GM18873 (cell line): ENCODE data around the gene ZSCAN9.
A peak's percentile ranks its signal among the peaks of the same experiment; 100 is the strongest.

ENCODE experiments used
- ATAC-seq: cut with Tn5 transposase; IDR thresholded peaks from one replicate; pipeline ENCODE4 v1.9.1; 2021; ENCODE audit warnings: mild to moderate bottlenecking, moderate library complexity, moderate number of reproducible peaks; ENCODE audit not compliant: unreplicated experiment, low FRiP score

Gene ZSCAN9

DNA sequence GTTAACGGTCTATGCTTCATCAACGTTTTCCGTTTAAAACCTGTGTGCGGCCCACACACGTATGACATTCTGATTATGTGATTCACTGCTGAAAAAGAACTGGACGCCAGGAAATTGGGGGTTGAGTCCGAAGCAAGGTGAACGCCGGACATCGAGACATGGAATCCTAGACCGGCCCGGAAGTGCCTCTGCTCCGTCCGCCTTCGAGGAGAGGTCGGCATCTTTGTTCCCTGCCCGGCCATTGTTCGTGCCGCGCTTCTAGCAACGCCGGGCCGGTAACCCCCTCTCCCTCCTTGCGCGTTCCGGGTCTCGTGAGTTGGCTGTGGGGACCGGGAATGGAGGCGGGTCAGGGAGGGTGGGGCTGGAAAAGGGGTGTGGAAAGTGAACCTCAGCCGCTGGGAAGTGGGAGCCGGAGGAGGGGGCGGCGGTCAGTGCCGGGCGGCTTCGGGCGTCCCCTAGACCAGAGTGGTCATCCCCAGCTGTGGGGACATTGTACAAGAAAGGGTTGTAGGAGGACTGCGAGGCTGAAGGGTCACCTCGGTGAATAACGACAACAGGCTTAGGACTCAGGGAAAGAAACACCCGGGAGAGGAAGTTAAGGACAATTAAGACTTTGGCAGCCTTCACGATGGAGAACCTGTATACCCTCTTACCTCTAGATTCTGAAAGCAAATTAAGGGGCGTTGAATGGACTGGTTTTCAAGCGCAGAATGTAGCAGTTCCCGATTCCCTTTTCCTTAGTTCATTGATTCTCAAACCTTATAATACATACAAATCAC, at the start of gene ZSCAN9:
Gene ZSCAN9 (plus strand): TSS at position 220 of the 779 bp plus-strand sequence. CDS start 1,810 bp downstream, outside the sequence.
- peak; percentile 75 for ATAC-seq

DNA sequence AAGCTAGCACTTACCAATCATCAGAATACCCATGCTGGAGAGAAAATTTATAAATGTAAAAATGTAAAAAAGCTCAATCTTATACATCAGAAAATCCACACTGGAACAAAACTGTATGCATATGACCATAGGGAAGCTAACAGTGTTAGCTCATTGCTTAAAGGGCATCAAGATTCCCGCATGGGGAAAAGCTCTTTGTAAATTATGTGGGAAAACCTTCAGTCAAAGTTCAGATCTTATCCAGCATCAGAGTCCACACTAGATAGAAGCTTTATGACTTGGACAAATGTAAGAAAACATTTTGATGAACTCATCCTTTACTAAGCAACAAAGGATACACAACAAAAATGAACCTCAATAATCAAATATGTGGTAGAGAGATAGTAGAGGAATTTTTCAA, 48.7 kb upstream of the ZSCAN9 start:
- ATAC-seq, result no peak

DNA sequence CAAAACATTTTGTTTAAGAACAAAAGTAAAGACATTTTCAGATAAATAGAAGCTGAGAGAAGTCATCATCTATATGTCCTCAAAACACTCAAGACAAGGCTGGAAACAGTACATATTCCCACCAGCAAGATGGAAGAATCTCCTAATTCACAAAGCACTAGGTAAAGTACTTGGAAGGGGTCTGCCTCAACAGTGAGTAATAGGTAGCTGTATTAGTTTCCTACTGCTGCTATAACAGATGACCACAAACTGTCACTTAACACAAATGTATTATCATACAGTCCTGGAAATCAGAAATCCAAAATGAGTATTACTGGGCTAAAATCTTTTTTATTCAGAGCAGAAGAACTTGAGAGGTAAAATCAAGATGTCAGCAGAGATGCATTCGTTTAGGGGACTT, 42.8 kb upstream of the ZSCAN9 start:
- ATAC-seq, result no peak

DNA sequence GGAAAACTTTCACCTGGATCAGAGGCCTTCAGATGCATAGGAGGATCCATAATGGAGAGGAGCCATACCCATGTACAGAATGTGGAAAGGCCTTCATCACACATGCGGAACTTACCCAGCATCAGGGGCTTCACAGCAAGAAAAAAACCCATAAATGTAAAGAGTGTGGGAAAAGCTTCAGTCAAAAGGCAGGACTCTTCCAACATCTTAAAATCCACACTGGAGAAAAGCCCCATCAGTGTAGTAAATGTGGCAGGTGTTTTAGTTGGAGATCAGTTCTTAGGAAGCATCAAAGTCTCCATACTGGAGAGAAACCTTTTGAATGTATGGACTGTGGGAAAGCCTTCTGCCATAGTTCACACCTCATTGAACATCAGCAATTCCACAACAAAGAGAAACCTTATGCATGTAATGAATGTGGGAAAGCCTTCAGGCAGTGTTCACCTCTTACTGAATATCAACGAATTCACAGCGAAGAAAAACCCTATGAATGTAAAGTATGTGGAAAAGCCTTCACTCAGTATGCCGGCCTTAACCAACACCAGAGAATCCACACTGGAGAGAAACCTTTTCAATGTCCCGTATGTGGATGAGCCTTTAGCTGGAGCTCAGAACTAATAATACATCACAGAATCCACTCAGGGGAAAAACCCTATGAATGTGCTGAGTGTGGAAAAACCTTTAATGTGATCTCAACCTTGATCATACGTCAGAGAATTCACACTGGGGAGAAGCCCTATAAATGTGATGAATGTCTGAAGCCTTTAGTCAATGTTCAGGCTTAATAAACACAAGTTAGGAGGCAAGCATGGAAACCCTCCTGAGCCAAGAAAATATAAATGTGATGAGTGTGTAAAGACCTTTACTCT, 36.7 kb upstream of the ZSCAN9 start:
- no peak for ATAC-seq

DNA sequence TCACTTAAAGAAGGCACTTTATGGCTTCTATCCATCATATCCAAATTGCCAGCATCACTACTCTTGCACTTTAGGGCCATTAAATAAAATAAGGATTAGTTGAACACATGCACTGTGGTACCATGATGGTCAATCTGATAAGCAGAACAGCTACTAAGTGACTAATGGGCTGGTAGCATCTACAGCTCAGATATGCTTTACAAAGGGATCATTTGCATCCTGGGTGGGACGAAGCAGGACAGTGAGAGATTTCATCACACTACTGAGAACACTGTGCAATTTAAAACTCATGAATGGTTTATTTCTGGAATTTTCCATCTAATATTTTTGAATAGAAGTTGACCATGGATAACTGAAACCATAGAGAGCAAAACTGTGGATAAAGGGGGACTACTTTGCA, 25.1 kb upstream of the ZSCAN9 start:
- ATAC-seq, result no peak

DNA sequence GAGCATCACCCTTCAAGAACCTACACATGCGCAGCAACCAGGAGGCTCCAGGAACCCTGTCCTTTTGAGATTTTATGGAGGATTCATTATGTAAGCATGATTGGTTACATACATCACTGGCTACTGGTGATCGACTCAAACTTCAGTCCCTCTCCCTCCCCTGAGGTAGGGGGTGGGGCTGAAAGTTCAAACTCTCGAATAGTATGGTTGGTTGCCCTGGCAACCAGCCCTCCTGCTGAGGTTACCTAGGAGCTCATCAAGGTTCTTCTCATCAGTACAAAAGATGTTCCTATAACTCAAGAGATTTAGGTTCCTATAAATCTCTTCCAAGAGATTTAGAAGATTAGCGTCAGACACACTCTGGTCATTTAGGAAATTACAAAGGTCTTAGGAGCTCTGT, 21.9 kb upstream of the ZSCAN9 start:
- ATAC-seq, result no peak

DNA sequence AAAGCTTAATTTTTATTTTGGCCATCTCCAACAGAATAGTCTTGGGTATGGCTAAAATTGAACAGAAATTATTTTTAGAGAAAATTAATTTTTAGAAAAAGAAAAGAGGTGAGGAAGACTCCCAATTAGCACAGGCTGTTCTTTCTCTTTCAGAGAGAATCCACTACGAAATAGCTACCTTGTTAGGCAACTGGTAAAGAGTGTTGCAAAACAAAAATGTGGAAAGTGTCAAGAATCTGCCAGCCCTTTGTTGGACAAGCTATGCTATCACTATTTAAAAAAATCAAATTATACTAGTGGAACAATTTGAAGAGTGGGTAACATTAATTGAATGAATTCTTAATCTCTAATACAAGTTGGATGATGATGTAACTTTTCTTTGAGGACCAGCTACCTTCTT, 19.2 kb upstream of the ZSCAN9 start:
- no peak for ATAC-seq

DNA sequence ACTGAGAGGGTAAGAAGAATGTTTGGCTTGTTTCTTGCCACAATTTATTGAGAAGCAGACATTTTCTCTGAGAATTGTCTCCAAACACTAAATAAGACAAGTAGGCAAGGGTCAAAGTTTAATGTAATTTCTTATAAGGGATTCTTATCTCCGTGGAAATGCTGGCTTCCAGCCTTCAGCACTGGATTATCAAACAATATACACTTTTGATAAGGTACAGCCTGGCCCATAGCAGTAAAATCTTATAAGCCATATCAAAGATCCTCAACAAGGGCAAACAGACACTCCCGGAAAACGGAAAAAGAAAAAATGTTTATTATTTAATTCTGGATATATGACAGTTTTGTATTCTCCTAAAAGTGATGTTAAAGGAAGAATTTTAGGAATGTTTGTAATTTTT, 18.5 kb upstream of the ZSCAN9 start:
- no peak for ATAC-seq

DNA sequence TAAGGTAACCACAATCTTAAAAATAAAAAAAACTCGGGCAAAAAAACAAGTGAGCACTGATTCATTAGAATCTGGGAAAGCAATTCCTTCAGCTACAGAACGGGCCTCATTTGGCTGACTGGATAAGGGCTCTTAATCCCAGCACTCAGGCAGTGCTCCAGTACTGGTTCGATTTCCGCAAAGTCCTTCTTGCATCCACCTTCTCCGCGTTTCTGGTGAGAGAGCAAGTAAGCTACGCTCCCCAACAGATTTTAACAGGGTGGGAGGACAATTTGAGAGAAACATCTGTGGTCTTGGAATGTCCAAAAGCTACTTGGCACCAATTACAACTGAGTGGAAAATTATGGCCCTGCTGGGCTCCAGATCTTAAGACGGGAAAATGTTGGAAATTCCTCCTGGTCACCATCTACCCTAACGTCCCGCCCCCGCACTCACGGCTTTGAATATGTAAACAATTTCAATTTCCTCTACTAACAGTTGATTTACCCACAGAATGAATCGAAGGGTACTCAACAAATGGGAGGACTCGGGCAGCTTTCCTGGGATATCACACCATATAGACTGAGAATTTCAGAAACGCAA, 18.1 kb upstream of the ZSCAN9 start:
- ATAC-seq, result no peak

DNA sequence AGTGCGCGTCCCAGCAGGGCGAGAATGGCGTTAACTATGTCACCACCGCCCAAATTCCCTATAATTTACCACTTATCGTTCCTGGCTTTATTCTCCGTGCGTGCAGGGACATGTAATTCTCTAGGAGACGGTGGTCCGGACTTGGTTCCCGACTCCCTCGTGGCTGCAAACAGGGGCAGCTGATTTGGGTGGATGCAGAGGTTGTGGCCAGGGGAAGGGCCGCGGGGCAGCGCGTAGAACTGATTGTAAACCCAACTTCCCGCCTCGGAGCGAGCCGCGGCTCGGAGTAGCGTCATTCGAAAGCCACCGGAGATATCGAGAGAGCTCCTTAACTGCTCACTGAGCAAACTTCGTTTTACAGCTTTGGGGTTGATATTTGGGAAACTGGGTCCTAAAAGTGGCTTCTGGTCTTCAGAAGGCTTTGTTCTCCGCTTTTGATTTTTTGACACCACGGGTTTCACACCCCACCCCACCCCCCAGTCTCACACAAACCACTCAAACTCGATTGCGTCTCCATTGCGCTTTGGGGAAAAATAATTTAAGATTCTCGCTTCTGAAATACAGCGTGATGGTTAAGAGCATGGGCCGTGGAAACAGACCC, 17.5 kb upstream of the ZSCAN9 start:
- ATAC-seq, result no peak

DNA sequence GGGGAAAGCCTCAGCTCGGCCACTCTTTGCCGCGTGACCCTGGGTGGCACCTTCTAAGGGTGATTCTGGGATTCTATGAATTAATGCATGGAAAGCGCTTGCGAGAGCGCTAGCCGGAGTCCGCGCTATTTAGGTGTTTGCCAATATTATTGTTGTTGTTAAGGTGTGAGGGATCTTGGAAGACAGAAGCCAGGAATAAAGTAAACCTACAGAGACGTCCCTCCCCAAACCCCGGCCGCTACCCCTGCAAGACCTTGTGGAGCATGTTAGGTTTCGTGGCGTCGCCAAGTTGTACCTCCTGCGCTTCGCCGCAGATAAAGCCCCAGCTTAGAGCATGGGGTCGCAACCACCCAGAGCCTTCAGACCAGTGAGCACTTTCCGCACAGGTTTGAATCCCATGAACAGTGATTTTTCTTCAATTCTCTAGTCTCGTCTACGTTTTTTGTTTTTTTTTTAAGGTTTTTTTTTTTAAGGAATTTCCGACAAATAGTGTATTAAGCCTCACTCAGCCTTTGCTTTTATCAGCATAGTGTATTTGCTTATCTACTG, 16.9 kb upstream of the ZSCAN9 start:
- ATAC-seq, result no peak

DNA sequence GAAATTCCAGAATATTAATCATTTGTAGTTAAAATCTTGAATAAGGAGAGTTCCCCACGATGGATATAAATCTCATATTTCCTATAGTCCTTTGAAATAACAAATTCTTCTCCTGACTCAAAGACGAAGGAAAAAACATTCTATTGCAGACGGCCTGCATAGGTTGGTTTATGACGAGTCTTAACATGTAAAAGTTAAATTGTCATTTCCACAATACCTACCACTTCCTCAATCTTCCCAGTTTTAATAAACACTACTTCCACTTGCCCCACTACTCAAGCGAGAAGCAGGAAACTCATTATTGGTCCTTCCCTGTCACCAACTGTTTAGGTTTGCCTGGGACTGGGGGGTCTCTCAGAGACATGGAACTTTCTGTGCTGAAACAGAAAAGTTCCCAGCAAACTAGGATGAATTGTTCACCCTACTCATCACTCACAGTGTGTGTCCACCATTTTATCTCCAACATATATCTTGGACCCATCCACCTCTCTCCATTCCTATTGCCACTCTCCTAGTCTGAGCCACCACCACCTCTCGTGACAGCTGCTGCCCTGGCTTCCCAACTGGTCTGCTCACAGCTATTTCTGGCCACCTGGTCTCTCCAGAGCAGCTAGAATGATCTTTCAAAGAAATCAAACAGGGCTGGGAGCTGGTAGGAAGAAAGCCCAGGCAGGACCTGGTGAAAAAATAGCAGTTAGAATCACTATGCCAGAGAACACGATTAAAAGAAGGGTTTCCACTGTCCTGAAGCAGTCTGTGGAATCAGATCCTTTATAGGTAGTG, 15.1 kb upstream of the ZSCAN9 start:
- ATAC-seq, result no peak

DNA sequence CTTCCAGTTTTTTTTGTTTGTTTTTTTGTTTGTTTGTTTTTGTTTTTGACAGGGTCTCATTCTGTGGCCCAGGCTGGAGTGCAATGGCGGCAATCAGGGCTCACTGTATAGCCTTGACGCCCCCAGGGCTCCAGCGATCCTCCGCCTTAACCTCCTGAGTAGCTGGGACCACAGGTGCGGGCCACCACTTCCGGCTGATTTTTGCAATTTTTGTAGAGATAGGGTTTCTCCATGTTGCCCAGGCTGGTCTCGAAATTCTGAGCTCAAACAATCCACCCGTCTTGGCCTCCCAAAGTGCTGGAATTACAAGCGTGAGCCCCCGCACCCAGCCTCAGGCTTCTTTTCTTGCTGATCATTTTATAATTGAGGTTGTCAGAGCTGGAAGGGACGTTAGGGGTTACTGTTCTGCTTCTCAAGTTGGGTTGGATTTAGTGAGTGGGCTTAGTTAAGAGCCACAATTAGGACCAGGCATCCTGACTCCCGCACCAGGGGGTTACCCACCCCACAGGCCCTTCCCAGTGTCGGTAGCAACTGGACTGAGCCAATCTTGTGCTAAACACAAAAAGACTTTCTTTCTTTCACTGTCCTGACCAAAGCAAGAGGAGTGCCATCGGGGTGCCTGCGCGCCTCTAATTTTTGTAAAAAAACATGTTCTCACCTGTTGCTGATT, 13.1 kb upstream of the ZSCAN9 start:
- no peak for ATAC-seq

DNA sequence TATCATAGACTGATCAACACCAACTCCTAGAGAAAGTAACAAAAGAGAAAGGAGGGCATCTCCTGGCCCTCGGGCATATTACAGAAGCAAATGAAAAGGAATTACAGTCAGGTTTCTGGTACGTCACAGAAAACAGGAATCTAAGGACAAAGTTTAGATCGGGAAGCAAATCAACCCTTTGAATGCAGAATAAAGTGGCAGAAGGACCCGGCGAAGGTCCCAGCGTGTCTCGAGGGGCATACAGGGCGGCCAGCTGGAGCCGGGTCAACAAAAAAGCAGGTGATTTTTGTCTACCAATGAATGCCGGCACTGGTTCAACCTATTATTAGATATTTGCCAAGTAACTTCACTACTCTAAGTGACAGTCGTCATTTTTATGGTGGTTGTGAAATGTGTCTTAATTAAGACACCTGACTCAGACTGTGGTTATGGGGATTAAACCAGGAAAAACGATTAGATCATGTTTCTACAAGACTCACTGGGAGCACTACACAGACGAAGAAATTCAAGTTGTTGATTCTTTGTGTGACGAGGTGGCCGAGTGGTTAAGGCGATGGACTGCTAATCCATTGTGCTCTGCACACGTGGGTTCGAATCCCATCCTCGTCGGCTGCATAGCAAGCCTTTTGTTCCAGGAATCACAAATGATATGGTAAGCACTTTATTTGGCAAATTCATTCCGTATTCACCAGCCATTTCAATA, 12.4 kb upstream of the ZSCAN9 start:
- ATAC-seq, result no peak

DNA sequence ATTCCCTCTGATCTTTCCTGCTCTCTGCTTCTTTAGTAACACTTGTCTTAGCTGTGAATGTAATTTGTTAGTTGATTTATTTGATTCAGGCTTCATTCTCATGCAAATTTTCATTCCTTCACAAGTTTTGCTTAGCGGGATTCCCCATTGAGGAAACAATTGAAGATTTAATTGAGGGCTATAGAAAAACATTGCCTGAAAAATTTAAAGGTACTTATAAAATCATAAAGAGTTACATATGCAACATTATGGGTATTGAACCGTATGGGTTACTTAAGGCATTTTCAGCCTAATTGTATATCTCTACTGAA, 11.9 kb upstream of the ZSCAN9 start:
- no peak for ATAC-seq

DNA sequence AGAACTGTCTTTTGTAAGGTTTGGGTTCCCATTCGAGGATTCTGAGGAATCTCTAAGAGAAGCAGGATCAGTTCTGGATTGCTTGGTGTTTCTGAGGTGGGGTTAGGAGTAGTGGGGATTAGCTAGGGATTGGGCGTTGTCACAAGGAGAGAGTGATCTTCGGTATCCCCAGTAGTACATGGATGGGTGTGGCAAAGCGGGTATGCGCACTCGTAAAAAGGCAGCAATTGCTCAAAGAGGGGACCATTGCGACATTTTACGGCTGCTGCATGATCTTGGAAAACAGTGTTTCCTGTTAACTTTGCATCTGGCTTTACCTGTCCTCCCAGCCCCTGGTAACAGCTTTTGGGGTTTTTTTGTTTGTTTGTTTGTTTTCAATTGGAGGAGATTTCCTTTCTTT, 9.7 kb upstream of the ZSCAN9 start:
- no peak for ATAC-seq

DNA sequence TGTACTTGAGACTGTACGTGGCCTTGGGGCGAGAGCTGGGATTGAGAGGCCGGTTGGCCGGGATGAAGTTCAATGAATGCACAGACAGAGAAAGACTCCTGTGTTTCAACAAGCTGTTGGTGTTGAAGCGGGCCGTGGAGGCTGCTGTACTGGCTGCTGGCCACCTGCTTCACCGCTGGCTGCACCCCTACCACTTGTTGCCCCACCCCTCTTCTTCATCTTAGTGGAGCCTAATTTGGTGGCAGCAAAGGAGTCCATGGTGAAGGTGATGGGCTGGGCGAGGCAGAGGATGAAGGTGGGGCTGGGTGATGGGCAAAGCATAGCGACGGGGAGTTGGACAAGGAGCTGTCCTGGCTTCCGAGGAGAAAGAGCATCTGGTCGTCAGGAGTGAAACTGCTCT, 7.2 kb upstream of the ZSCAN9 start:
- no peak for ATAC-seq

DNA sequence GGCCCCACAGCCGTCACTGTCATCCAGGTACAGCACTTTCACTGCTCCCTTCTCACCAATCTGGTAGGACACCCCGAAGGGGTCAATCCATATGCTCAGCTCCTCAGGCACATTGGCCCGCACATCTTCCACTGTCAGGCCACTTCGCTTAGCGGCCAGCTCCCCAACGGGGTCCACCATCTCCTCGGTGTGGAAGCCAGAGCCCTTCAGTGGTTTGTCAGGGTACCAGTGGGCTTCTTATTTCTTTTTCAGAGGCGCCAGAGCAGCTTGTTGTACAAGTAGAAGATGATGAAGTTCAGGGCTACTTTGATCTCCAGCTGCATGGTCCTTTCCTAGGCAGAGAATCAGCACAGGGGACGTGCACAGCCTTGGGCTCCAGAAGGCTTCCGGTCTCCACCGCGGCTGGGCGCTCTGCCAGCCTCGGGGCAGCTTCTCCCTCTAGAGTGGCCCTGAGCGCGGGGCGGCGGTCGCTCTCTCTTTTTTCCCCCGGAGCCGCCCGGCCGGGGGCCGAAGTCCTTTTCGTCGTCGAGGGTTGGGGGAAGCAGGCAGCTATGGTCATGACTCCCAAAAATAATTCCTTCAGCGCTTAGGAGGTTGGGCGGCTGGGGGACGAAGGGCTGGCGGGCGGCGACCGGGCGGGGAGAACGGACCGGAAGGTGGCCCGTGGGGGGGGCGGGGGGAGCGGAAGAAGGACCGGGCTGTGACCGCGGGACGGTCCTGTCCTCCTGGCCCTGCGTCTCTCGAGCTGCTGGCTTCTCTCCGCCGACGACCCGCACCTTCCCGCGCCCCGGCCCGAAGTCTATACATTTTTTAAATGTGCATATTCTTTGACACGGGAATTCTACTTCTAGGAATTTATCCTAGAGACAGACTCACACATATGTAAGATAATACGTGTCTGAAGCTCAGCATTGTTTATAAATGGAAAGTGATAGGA, 6.5 kb upstream of the ZSCAN9 start:
- ATAC-seq, result no peak
